Esophagus squamous epithelium (tissue), 5 donors: Measurements from ENCODE around the gene CITED1. TPM values are rescaled to one million over a fixed set of nuclear protein-coding genes. Genes with fewer than 3 reads are reported as not detected.
A peak's percentile ranks its signal among the peaks of the same experiment; 100 is the strongest.

ENCODE experiments used
- DNase-seq: peaks from one replicate; lab custom pipeline; 2025; lab: John Stamatoyannopoulos, UW
- H3K27ac ChIP-seq, 4 donors: fragments of 200-600 bp; sonication (generic); one replicate each; pipeline ENCODE4 v1.5.1; 2016 to 2019; ENCODE audit warnings: mild to moderate bottlenecking in 1 of 4
- H3K27me3 ChIP-seq, 4 donors: fragments of 200-600 bp; sonication (generic); 1 replicate in 3 of 4; 2 replicates in 1 of 4; pipeline versions ENCODE4 v1.5.1 to v1.6.0; 2017 to 2021; ENCODE audit warnings: antibody characterized with exemption in 1 of 4
- H3K36me3 ChIP-seq, 3 donors: fragments of 200-600 bp; sonication (generic); one replicate each; pipeline ENCODE4 v1.5.1; 2016 to 2019
- H3K4me1 ChIP-seq, 3 donors: fragments of 200-600 bp; sonication (generic); one replicate each; pipeline ENCODE4 v1.5.1; 2017 to 2019
- H3K4me3 ChIP-seq, 4 donors: fragments of 200-600 bp; sonication (generic); 1 replicate in 3 of 4; 2 replicates in 1 of 4; pipeline ENCODE4 v1.5.1; 2016 to 2019; ENCODE audit warnings: mild to moderate bottlenecking in 2 of 4, moderate library complexity in 1 of 4
- H3K9me3 ChIP-seq, 3 donors: fragments of 200-600 bp; sonication (generic); one replicate each; pipeline ENCODE4 v1.5.1; 2016 to 2019
- POLR2A ChIP-seq, 4 donors: fragments of 450-650 bp; IDR thresholded peaks; one replicate each; pipeline ENCODE4 v1.6.1; 2017; ENCODE audit warnings: antibody characterized with exemption in 4 of 4, mild to moderate bottlenecking in 4 of 4, moderate library complexity in 3 of 4
- WGBS, 2 donors: methylation state at CpG; one replicate each; pipeline ENCODE4 v1.1.5; 2018; 5-methylcytosine and 5-hydroxymethylcytosine counted together
- intact Hi-C: fragments of 100-400 bp; cut with DNase I; formaldehyde crosslinking; loops from one replicate; pipeline ENCODE4 v1.15.0; 2022
- total RNA-seq, 4 donors: library from RNA; depleted of rRNA; stranded (reverse); fragments of >200 nt; gene quantifications; one replicate each; pipeline ENCODE4 v1.1.0, GENCODE V29; 2016
- TF ChIP-seq, protein P1 (sequence below), 6 experiments: fragments of 450-650 bp in 4 of 6; fragments of 200-600 bp in 2 of 6; sonication (generic) in 2 of 6; IDR thresholded peaks; one replicate each; pipeline ENCODE4 v1.5.1; 2016 to 2019; ENCODE audit warnings: antibody characterized with exemption in 6 of 6, mild to moderate bottlenecking in 4 of 6, moderate library complexity in 4 of 6
- donor health status: DM: yes; HTN: yes; CAD: no.

Gene CITED1
- total RNA-seq, 4 donors from 2014 or later = not detected

DNA sequence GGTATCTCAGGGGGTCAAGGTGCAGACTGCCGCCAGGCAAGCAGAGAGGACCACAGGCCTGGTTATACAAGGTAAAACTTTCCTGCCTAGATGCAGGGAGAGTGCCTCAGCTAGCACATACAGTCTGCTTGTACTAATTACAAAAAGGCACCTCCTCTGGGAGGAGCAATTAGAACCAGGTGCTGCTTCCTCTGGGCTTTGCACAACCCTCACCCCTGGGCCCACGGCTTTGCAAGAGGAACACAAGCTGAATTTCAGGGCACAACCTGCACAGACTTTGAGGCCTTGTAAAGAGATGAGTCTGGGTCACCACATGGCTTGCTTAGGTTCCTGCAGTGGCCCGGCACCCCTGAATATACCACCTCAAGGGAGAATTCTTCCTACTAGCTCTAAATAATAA, 9.2 kb upstream of the CITED1 start:
- 57% methylated on average over 2 of the region's 3 CpGs; no CpG with 5 or more reads in 1 of the 2 donors for WGBS, 2 donors
- intact Hi-C loops = no loop called here
- Histone ChIP-seq H3K36me3 (no peaks in the 10 kb centered on the region), H3K27me3 (peaks cover 0 to 1% (median under 1%) of the 10 kb centered on the region in 4 donors), H3K4me1 (no peaks in the 10 kb centered on the region), H3K9me3 (no peaks in the 10 kb centered on the region), H3K27ac (no peak overlapping the region), H3K4me3 (no peak overlapping the region)
- no peak for TF ChIP-seq POLR2A (IDR thresholded peaks at IDR 0.05)
- TF ChIP-seq, protein P1, sequence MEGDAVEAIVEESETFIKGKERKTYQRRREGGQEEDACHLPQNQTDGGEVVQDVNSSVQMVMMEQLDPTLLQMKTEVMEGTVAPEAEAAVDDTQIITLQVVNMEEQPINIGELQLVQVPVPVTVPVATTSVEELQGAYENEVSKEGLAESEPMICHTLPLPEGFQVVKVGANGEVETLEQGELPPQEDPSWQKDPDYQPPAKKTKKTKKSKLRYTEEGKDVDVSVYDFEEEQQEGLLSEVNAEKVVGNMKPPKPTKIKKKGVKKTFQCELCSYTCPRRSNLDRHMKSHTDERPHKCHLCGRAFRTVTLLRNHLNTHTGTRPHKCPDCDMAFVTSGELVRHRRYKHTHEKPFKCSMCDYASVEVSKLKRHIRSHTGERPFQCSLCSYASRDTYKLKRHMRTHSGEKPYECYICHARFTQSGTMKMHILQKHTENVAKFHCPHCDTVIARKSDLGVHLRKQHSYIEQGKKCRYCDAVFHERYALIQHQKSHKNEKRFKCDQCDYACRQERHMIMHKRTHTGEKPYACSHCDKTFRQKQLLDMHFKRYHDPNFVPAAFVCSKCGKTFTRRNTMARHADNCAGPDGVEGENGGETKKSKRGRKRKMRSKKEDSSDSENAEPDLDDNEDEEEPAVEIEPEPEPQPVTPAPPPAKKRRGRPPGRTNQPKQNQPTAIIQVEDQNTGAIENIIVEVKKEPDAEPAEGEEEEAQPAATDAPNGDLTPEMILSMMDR (IDR thresholded peaks at IDR 0.05) = no peak
- DNase-seq = no peak

DNA sequence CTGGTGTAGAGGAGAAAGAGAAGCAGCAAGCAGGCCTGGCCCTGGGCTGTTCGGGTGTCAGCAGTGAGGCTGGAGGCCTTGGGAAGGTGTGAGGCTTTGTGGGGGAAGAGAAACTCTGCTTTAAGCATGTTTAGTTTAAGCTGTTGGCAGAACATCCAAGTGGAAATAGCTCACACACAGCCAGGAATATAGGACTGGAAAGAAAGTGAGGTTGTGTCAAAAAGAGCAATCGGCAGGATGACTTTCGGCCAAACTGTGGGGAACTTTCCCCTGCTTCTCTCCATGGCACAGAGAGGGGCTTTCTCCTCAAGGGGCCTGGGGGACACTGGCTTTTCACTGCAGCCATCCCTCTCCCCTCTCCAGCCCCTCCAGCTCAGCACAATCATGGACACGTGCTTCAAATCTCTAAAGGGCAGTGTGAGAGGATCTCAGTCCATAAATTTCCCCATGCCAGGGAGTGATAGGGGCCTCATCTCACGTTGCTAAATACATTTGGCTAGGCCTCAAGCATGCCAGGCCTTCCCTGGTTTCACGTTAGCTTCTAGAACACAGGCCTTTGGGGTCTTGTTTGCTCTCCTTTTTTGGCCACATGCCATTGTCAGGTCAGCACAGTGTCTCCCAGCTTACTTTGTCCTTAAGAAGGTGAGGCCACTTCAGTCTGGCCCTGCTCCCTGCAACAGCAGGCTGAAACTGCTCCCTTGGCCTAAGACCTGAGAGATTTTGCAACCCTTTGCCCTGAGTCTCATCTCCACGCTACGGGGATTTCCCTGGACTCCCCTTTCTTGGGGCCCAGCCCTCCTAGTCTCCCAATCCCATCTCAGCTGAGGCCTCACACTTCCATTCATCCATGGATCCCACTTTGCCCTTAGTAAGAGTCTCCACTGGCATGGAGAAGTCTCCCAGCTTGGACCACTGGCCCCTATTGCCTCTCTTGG, 8.3 kb upstream of the CITED1 start:
- Histone ChIP-seq H3K36me3 (no peaks in the 10 kb centered on the region), H3K27me3 (peaks cover 0 to 10% (median 2%) of the 10 kb centered on the region in 4 donors), H3K4me1 (peaks cover 0 to 6% (median 5%) of the 10 kb centered on the region in 3 donors), H3K4me3 (no peak overlapping the region), H3K27ac (no peak overlapping the region), H3K9me3 (no peaks in the 10 kb centered on the region)
- no peak for DNase-seq
- 55 to 64% methylated on average over 6 to 8 of the region's 8 CpGs for WGBS, 2 donors
- TF ChIP-seq POLR2A (IDR thresholded peaks at IDR 0.05) = no peak
- TF ChIP-seq, protein P1 (IDR thresholded peaks at IDR 0.05) = no peak
- intact Hi-C loops = no loop called here

DNA sequence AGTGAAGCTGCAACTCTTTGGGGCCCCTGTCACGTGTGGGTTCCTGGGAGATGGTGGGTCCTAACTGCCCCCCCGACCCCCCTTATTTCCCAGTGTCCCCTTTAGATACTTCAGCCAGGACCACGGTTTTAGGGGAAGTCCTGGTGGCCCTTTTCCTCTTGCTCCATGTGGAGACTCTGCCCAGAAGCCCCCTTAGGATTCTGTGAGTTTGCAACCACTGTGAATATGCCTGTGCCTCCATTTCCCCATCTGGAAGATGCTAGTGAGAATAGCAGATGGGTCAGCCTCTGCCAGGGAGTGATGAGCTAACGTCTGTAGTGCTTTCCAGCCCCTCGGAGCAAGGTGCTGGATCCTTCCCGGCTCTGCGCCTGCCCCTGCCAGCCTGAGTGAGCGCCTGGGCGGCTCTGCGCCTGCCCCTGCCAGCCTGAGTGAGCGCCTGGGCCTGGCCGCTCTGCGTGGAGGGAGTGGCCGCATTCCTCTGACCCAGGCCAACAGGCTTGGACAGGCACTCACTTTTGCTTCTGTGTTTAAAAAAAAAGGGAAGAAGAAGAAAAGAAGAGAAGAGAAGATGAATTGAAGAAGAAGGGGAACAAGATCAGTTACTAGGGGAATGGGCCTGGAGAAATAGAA, 6.7 kb upstream of the CITED1 start:
- H3K4me1 ChIP-seq = peaks cover 6 to 22% (median 7%) of the 10 kb centered on the region in 3 donors
- no peaks in the 10 kb centered on the region for H3K36me3 ChIP-seq
- DNase-seq = no peak
- H3K4me3 ChIP-seq = no peak overlapping the region
- no peak for TF ChIP-seq POLR2A (IDR thresholded peaks at IDR 0.05)
- TF ChIP-seq, protein P1 (IDR thresholded peaks at IDR 0.05) = no peak
- peaks cover 0 to 19% (median 10%) of the 10 kb centered on the region in 4 donors for H3K27me3 ChIP-seq
- H3K9me3 ChIP-seq = no peaks in the 10 kb centered on the region
- H3K27ac ChIP-seq = no peak overlapping the region
- intact Hi-C loops = no loop called here
- WGBS, 2 donors = 50 to 87% methylated on average over 1 to 3 of the region's 14 CpGs

DNA sequence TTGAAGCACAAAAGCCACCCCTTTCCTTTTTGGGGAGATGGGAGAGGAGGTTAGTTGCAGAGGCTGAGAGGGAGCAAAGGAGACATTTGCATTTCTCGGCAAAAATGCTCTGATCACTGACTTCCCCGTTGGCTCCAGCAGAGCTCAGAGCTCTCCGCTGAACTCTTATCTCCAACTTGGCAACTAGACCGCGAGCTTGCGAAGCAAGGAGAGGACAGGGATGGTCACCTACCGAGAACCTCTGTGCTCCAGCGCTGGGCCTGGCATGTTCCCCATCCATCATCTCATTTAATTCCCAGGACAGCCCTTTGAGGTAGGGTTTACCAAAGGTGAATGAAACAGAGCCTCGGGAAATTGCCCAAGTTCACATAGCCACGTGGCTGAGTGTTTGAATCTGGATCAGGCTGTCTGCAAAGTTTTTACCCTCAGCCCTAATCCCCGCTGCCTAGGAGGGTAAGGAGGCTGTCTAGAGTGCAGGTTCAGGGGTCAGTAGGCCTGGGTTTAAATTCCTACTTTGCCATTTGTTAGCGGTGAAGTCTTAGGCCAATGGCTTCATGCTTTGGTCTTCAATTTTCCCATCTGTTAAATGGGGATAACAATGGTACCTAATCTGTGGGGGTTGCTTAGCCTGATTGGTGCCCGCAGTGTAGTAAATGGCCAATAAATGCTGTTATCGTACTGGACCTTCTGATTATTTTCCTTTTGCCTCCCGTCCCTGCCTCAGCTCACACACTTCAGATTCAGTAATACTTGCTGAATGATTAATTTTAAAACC, 3.8 kb upstream of the CITED1 start:
- 35 to 50% methylated on average over 4 to 8 of the region's 15 CpGs for WGBS, 2 donors
- no peak for DNase-seq
- peak overlapping the region in 3 of 4 donors; percentile 25 to 67 (median 33) for H3K4me3 ChIP-seq
- intact Hi-C loops = no loop called here
- no peaks in the 10 kb centered on the region for H3K9me3 ChIP-seq
- H3K36me3 ChIP-seq = no peaks in the 10 kb centered on the region
- peaks cover 0 to 45% (median 23%) of the 10 kb centered on the region in 4 donors for H3K27me3 ChIP-seq
- H3K4me1 ChIP-seq = peaks cover 20 to 44% (median 21%) of the 10 kb centered on the region in 3 donors
- no peak for TF ChIP-seq POLR2A (IDR thresholded peaks at IDR 0.05)
- TF ChIP-seq, protein P1 (IDR thresholded peaks at IDR 0.05) = no peak
- no peak overlapping the region for H3K27ac ChIP-seq
